H7 (cell line): ENCODE measurements around the gene SLC9A4. TPM values are rescaled to one million over a fixed set of nuclear protein-coding genes. Genes with fewer than 3 reads are reported as not detected.
A peak's percentile ranks its signal among the peaks of the same experiment; 100 is the strongest.

Source experiments
- DNase-seq: peaks from one replicate; pipeline ENCODE4 v3.0.0; 2012
- H3K27me3 ChIP-seq: 2 replicates; pipeline ENCODE4 v1.6.0; 2011; ENCODE audit warnings: mild to moderate bottlenecking, low read length; ENCODE audit not compliant: control insufficient read depth, insufficient read depth
- H3K36me3 ChIP-seq: replicated peaks from 2 replicates; pipeline ENCODE4 v1.5.1; 2011; ENCODE audit warnings: low read length; ENCODE audit not compliant: control insufficient read depth, insufficient read depth
- H3K4me3 ChIP-seq: 2 replicates; pipeline ENCODE4 v1.5.1; 2011; ENCODE audit warnings: low read depth, mild to moderate bottlenecking, control low read depth, low read length, moderate library complexity; ENCODE audit not compliant: insufficient read depth
- total RNA-seq: library from RNA; depleted of rRNA; stranded (reverse); fragments of >200 nt; shearing (Covaris generic); gene quantifications from 2 replicates; pipeline ENCODE4 v1.2.3, GENCODE V29; 2014

Gene SLC9A4
- total RNA-seq, 1 experiment from 2014 or later: not detected

GRCh38 chr2:102439065-102439695, 33.8 kb upstream of the SLC9A4 start:
- Histone ChIP-seq H3K36me3 (no peaks in the 10 kb centered on the region), H3K4me3 (no peak overlapping the region), H3K27me3 (no peaks in the 10 kb centered on the region)
- no peak for DNase-seq

GRCh38 chr2:102442967-102443828, 29.8 kb upstream of the SLC9A4 start:
- H3K4me3 ChIP-seq: no peak overlapping the region
- H3K27me3 ChIP-seq: no peaks in the 10 kb centered on the region
- H3K36me3 ChIP-seq: no peaks in the 10 kb centered on the region
- DNase-seq: peak; percentile 32

GRCh38 chr2:102444233-102444632, 28.8 kb upstream of the SLC9A4 start:
- Histone ChIP-seq H3K27me3 (no peaks in the 10 kb centered on the region), H3K36me3 (no peaks in the 10 kb centered on the region), H3K4me3 (no peak overlapping the region)
- DNase-seq: no peak

GRCh38 chr2:102446936-102447335, 26.1 kb upstream of the SLC9A4 start:
- H3K36me3 ChIP-seq: no peaks in the 10 kb centered on the region
- no peaks in the 10 kb centered on the region for H3K27me3 ChIP-seq
- H3K4me3 ChIP-seq: no peak overlapping the region
- DNase-seq: no peak

GRCh38 chr2:102449370-102449974, 23.6 kb upstream of the SLC9A4 start:
- DNase-seq: peak; percentile 36
- no peaks in the 10 kb centered on the region for H3K27me3 ChIP-seq
- H3K36me3 ChIP-seq: no peaks in the 10 kb centered on the region
- H3K4me3 ChIP-seq: no peak overlapping the region

- H3K36me3 ChIP-seq: no peaks in the 10 kb centered on the region
- H3K4me3 ChIP-seq: no peak overlapping the region
- peak; percentile 24 for DNase-seq
- no peaks in the 10 kb centered on the region for H3K27me3 ChIP-seq
Observed at GRCh38 chr2:102451968-102452367, 21.1 kb upstream of the SLC9A4 start.

GRCh38 chr2:102453501-102453900, 19.5 kb upstream of the SLC9A4 start:
- Histone ChIP-seq H3K27me3 (no peaks in the 10 kb centered on the region), H3K4me3 (no peak overlapping the region), H3K36me3 (no peaks in the 10 kb centered on the region)
- no peak for DNase-seq

- no peak for DNase-seq
- no peaks in the 10 kb centered on the region for H3K36me3 ChIP-seq
- no peak overlapping the region for H3K4me3 ChIP-seq
Observed at GRCh38 chr2:102455061-102455670, 17.9 kb upstream of the SLC9A4 start.

GRCh38 chr2:102460467-102460866, 12.6 kb upstream of the SLC9A4 start:
- no peaks in the 10 kb centered on the region for H3K27me3 ChIP-seq

More at GRCh38 chr2:102455061-102455670, 17.9 kb upstream of the SLC9A4 start:
- no peaks in the 10 kb centered on the region for H3K27me3 ChIP-seq

GRCh38 chr2:102461188-102461587, 11.8 kb upstream of the SLC9A4 start:
- DNase-seq: no peak
- H3K4me3 ChIP-seq: no peak overlapping the region
- no peaks in the 10 kb centered on the region for H3K27me3 ChIP-seq
- no peaks in the 10 kb centered on the region for H3K36me3 ChIP-seq

More at GRCh38 chr2:102460467-102460866, 12.6 kb upstream of the SLC9A4 start:
- no peak for DNase-seq
- Histone ChIP-seq H3K4me3 (no peak overlapping the region), H3K36me3 (no peaks in the 10 kb centered on the region)

GRCh38 chr2:102463160-102463559, 9.9 kb upstream of the SLC9A4 start:
- Histone ChIP-seq H3K27me3 (no peaks in the 10 kb centered on the region), H3K36me3 (no peaks in the 10 kb centered on the region), H3K4me3 (no peak overlapping the region)
- no peak for DNase-seq

- DNase-seq: no peak
- no peaks in the 10 kb centered on the region for H3K27me3 ChIP-seq
- H3K36me3 ChIP-seq: no peaks in the 10 kb centered on the region
- no peak overlapping the region for H3K4me3 ChIP-seq
Observed at GRCh38 chr2:102470168-102470567, 2.9 kb upstream of the SLC9A4 start.

GRCh38 chr2:102473631-102474030, 605 bp downstream of the SLC9A4 start:
- no peak overlapping the region for H3K4me3 ChIP-seq

GRCh38 chr2:102474785-102475184, 1.8 kb downstream of the SLC9A4 start:
- no peak for DNase-seq
- H3K36me3 ChIP-seq: no peaks in the 10 kb centered on the region
- H3K27me3 ChIP-seq: no peaks in the 10 kb centered on the region
- no peak overlapping the region for H3K4me3 ChIP-seq

More at GRCh38 chr2:102473631-102474030, 605 bp downstream of the SLC9A4 start:
- no peaks in the 10 kb centered on the region for H3K36me3 ChIP-seq
- H3K27me3 ChIP-seq: no peaks in the 10 kb centered on the region
- no peak for DNase-seq
